GM12878 (cell line): Measurements from ENCODE around the gene LGALS9.

ENCODE experiments used
- RBBP5 ChIP-seq: fragments of 200-600 bp; sonication (generic); conservative IDR thresholded peaks from 2 replicates; pipeline ENCODE4 v1.6.1; 2016
- TAF1 ChIP-seq: IDR thresholded peaks from 2 replicates; pipeline ENCODE4 v1.6.1; 2011; ENCODE audit warnings: mild to moderate bottlenecking, low read depth, low read length, borderline replicate concordance
- TF ChIP-seq, protein P1 (sequence below): fragments of 450-650 bp; IDR thresholded peaks from 2 replicates; pipeline ENCODE4 v1.6.1; 2018; ENCODE audit warnings: borderline replicate concordance, mild to moderate bottlenecking; ENCODE audit not compliant: partially characterized antibody
- TF ChIP-seq, protein P2 (sequence below), 3 experiments: IDR thresholded peaks in 2 of 3; conservative IDR thresholded peaks in 1 of 3; 2 replicates each; pipeline ENCODE4 v1.5.1; 2011; ENCODE audit warnings: low read depth in 3 of 3, low read length in 3 of 3, mild to moderate bottlenecking in 3 of 3, control low read depth in 2 of 3, moderate library complexity in 2 of 3, inconsistent platforms in 1 of 3, mixed read lengths in 1 of 3; ENCODE audit not compliant: control insufficient read depth in 2 of 3, insufficient read depth in 1 of 3; ENCODE audit errors: extremely low read depth in 1 of 3

- TF ChIP-seq TAF1 = no peak
- TF ChIP-seq, protein P1, sequence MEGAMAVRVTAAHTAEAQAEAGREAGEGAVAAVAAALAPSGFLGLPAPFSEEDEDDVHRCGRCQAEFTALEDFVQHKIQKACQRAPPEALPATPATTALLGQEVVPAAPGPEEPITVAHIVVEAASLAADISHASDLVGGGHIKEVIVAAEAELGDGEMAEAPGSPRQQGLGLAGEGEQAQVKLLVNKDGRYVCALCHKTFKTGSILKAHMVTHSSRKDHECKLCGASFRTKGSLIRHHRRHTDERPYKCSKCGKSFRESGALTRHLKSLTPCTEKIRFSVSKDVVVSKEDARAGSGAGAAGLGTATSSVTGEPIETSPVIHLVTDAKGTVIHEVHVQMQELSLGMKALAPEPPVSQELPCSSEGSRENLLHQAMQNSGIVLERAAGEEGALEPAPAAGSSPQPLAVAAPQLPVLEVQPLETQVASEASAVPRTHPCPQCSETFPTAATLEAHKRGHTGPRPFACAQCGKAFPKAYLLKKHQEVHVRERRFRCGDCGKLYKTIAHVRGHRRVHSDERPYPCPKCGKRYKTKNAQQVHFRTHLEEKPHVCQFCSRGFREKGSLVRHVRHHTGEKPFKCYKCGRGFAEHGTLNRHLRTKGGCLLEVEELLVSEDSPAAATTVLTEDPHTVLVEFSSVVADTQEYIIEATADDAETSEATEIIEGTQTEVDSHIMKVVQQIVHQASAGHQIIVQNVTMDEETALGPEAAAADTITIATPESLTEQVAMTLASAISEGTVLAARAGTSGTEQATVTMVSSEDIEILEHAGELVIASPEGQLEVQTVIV = no peak
- TF ChIP-seq RBBP5 = no peak
- TF ChIP-seq, protein P2, sequence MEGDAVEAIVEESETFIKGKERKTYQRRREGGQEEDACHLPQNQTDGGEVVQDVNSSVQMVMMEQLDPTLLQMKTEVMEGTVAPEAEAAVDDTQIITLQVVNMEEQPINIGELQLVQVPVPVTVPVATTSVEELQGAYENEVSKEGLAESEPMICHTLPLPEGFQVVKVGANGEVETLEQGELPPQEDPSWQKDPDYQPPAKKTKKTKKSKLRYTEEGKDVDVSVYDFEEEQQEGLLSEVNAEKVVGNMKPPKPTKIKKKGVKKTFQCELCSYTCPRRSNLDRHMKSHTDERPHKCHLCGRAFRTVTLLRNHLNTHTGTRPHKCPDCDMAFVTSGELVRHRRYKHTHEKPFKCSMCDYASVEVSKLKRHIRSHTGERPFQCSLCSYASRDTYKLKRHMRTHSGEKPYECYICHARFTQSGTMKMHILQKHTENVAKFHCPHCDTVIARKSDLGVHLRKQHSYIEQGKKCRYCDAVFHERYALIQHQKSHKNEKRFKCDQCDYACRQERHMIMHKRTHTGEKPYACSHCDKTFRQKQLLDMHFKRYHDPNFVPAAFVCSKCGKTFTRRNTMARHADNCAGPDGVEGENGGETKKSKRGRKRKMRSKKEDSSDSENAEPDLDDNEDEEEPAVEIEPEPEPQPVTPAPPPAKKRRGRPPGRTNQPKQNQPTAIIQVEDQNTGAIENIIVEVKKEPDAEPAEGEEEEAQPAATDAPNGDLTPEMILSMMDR (IDR thresholded peaks at IDR 0.05 in 2 of 3, conservative IDR thresholded peaks at IDR 0.05 in 1 of 3; ENCODE audit: control insufficient read depth in 2 of 3, extremely low read depth in 1 of 3, insufficient read depth in 1 of 3, low read depth in 3 of 3, low read length in 3 of 3) = no peak
Observed at GRCh38 chr17:27623614-27624013, 7.4 kb upstream of the LGALS9 start.
